WTC11 (cell line): ENCODE data around the gene SORCS2. TPM values are rescaled to one million over a fixed set of nuclear protein-coding genes. Genes with fewer than 3 reads are reported as not detected.

Experiments used
- ATAC-seq: fragments of 200-7000 bp; cut with Tn5 transposase; 2 replicates; pipeline ENCODE4 v1.10.0; 2021; ENCODE audit warnings: mild to moderate bottlenecking, moderate library complexity
- CTCF ChIA-PET: fragments of 300-600 bp; sonication (Branson Sonifier 250); formaldehyde crosslinking; loops from one replicate; lab custom pipeline; 2021; ENCODE audit warnings: antibody characterized with exemption; lab: Charles Lee
- POLR2A ChIA-PET: fragments of 350-600 bp; sonication (Branson Sonifier 250); formaldehyde crosslinking; loops from one replicate; lab custom pipeline; 2021; ENCODE audit warnings: antibody characterized with exemption; lab: Charles Lee
- DNase-seq: peaks from one replicate; pipeline ENCODE4 v3.0.0; 2021; ENCODE audit warnings: low spot score
- H3K27ac Mint-ChIP-seq: 2 replicates; pipeline ENCODE4 v1.8.0; 2021; ENCODE audit warnings: mixed read lengths
- H3K27me3 Mint-ChIP-seq: 2 replicates; pipeline ENCODE4 v1.8.0; 2021; ENCODE audit warnings: low read depth, mild to moderate bottlenecking, moderate library complexity, mixed read lengths
- H3K36me3 Mint-ChIP-seq: 2 replicates; pipeline ENCODE4 v1.8.0; 2021; ENCODE audit warnings: mixed read lengths
- H3K4me1 Mint-ChIP-seq: 2 replicates; pipeline ENCODE4 v1.8.0; 2022; ENCODE audit warnings: mixed read lengths
- H3K4me3 Mint-ChIP-seq: 2 replicates; pipeline ENCODE4 v1.8.0; 2021; ENCODE audit warnings: mild to moderate bottlenecking, moderate library complexity, mixed read lengths
- H3K9me3 Mint-ChIP-seq: 2 replicates; pipeline ENCODE4 v1.8.0; 2021; ENCODE audit warnings: mixed read lengths
- CBFB ChIP-seq: sonication (generic); formaldehyde crosslinking; IDR thresholded peaks from 2 replicates; pipeline ENCODE4 v1.8.1; 2022; ENCODE audit warnings: mild to moderate bottlenecking, low read depth, missing genetic modification reagents
- CREM ChIP-seq: sonication (generic); formaldehyde crosslinking; IDR thresholded peaks from 2 replicates; pipeline ENCODE4 v1.8.1; 2022; ENCODE audit warnings: mild to moderate bottlenecking, missing genetic modification reagents, moderate library complexity
- ETV6 ChIP-seq: sonication (generic); formaldehyde crosslinking; IDR thresholded peaks from 2 replicates; pipeline ENCODE4 v1.8.1; 2022; ENCODE audit warnings: mild to moderate bottlenecking, missing genetic modification reagents
- MXD4 ChIP-seq: fragments of 250-450 bp; sonication (Bioruptor Pico); IDR thresholded peaks from 2 replicates; pipeline ENCODE4 v1.8.0; 2021; ENCODE audit warnings: mild to moderate bottlenecking, moderate library complexity, borderline replicate concordance
- MYBL2 ChIP-seq: sonication (generic); formaldehyde crosslinking; IDR thresholded peaks from 2 replicates; pipeline ENCODE4 v1.8.1; 2023; ENCODE audit warnings: mild to moderate bottlenecking, moderate library complexity, missing genetic modification reagents
- NR2C2 ChIP-seq: sonication (generic); formaldehyde crosslinking; IDR thresholded peaks from 2 replicates; pipeline ENCODE4 v1.8.0; 2022; ENCODE audit warnings: mild to moderate bottlenecking, missing genetic modification reagents
- NR3C1 ChIP-seq: sonication (generic); formaldehyde crosslinking; conservative IDR thresholded peaks from 2 replicates; pipeline ENCODE4 v1.8.1; 2023; ENCODE audit warnings: low read depth, mild to moderate bottlenecking, missing genetic modification reagents
- RORB ChIP-seq: fragments of 250-450 bp; sonication (Bioruptor Pico); IDR thresholded peaks from 2 replicates; pipeline ENCODE4 v1.9.0; 2021; ENCODE audit warnings: mild to moderate bottlenecking
- SMAD3 ChIP-seq: sonication (generic); formaldehyde crosslinking; IDR thresholded peaks from 2 replicates; pipeline ENCODE4 v1.8.0; 2022; ENCODE audit warnings: missing genetic modification reagents, mild to moderate bottlenecking, borderline replicate concordance
- ZNF121 ChIP-seq: sonication (generic); formaldehyde crosslinking; IDR thresholded peaks from 2 replicates; pipeline ENCODE4 v1.8.0; 2023; ENCODE audit warnings: missing genetic modification reagents
- ZNF317 ChIP-seq: sonication (generic); formaldehyde crosslinking; IDR thresholded peaks from 2 replicates; pipeline ENCODE4 v1.8.1; 2023; ENCODE audit warnings: low read depth, mild to moderate bottlenecking, moderate library complexity, missing genetic modification reagents, borderline replicate concordance
- total RNA-seq: library from RNA; stranded (reverse); gene quantifications from 3 replicates; pipeline ENCODE4 v1.2.3, GENCODE V29; 2021
- TF ChIP-seq, protein P1 (sequence below): sonication (generic); formaldehyde crosslinking; IDR thresholded peaks from 2 replicates; pipeline ENCODE4 v1.8.0; 2022; ENCODE audit warnings: missing genetic modification reagents
- TF ChIP-seq, protein P2 (sequence below): sonication (generic); formaldehyde crosslinking; IDR thresholded peaks from 2 replicates; pipeline ENCODE4 v1.8.1; 2022; ENCODE audit warnings: mild to moderate bottlenecking, missing genetic modification reagents, moderate library complexity, borderline replicate concordance
- TF ChIP-seq, protein P3 (sequence below): fragments of 250-450 bp; sonication (Bioruptor Pico); IDR thresholded peaks from 2 replicates; pipeline ENCODE4 v1.9.0; 2021; ENCODE audit warnings: mild to moderate bottlenecking, borderline replicate concordance
- TF ChIP-seq, protein P4 (sequence below): sonication (generic); formaldehyde crosslinking; conservative IDR thresholded peaks from 2 replicates; pipeline ENCODE4 v1.8.1; 2022; ENCODE audit warnings: mild to moderate bottlenecking, missing genetic modification reagents
- TF ChIP-seq, protein P5 (sequence below): fragments of 250-450 bp; sonication (Bioruptor Pico); IDR thresholded peaks from 2 replicates; pipeline ENCODE4 v2.1.2; 2022; ENCODE audit warnings: mild to moderate bottlenecking, moderate library complexity

Gene SORCS2
- total RNA-seq, 1 experiment from 2014 or later, result 6.6 TPM

DNA sequence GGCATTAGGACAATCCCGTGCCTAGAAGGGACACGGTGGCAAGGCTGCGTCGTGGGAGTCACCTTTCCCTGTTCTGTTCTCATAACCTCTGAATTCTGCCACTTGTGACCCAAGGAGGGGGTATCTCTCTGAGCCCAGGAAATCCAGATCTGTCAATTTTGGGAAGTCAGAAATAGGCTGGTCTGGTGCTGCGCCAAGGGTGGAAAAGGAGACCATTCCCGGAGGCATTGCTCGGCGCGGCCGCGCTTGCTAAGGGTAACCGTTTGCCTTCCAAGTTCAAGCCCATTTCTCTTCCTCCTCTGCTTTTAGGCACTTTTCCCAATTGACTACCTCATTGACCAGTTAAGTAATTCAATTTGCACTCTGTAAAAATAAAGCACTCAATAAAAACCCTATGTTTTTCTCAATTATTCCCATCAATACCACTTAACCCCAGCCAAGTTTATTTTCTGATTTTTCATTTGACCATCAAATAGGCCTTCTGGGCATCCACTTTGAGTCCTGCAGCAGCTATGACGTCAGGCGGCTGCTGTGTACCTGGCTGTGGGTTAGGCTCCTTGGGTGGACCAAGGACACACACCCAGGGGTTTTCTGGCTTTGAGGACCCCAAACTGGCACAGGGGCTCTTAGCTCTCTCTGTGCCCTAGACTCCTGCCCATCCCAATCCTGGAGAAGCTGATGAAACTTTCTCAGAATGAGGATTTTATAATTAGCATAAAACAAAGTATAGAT is 12.5 kb downstream of the SORCS2 start:
- H3K36me3 Mint-ChIP-seq, result no peaks in the 10 kb centered on the region
- H3K27me3 Mint-ChIP-seq, result peaks cover 3% of the 10 kb centered on the region; the same call in 1 of the 2 replicates
- TF ChIP-seq, protein P1, sequence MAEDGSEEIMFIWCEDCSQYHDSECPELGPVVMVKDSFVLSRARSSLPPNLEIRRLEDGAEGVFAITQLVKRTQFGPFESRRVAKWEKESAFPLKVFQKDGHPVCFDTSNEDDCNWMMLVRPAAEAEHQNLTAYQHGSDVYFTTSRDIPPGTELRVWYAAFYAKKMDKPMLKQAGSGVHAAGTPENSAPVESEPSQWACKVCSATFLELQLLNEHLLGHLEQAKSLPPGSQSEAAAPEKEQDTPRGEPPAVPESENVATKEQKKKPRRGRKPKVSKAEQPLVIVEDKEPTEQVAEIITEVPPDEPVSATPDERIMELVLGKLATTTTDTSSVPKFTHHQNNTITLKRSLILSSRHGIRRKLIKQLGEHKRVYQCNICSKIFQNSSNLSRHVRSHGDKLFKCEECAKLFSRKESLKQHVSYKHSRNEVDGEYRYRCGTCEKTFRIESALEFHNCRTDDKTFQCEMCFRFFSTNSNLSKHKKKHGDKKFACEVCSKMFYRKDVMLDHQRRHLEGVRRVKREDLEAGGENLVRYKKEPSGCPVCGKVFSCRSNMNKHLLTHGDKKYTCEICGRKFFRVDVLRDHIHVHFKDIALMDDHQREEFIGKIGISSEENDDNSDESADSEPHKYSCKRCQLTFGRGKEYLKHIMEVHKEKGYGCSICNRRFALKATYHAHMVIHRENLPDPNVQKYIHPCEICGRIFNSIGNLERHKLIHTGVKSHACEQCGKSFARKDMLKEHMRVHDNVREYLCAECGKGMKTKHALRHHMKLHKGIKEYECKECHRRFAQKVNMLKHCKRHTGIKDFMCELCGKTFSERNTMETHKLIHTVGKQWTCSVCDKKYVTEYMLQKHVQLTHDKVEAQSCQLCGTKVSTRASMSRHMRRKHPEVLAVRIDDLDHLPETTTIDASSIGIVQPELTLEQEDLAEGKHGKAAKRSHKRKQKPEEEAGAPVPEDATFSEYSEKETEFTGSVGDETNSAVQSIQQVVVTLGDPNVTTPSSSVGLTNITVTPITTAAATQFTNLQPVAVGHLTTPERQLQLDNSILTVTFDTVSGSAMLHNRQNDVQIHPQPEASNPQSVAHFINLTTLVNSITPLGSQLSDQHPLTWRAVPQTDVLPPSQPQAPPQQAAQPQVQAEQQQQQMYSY, result no peak
- TF ChIP-seq ZNF317 (CRISPR knock-in tag) (no peak), ZNF121 (CRISPR knock-in tag) (no peak), ETV6 (CRISPR knock-in tag) (no peak), NR2C2 (no peak), CREM (no peak), RORB (CRISPR knock-in tag) (no peak), NR3C1 (no peak), CBFB (CRISPR knock-in tag) (no peak), MYBL2 (CRISPR knock-in tag) (no peak), MXD4 (CRISPR knock-in tag) (no peak), SMAD3 (CRISPR knock-in tag) (no peak)
- TF ChIP-seq, protein P2, sequence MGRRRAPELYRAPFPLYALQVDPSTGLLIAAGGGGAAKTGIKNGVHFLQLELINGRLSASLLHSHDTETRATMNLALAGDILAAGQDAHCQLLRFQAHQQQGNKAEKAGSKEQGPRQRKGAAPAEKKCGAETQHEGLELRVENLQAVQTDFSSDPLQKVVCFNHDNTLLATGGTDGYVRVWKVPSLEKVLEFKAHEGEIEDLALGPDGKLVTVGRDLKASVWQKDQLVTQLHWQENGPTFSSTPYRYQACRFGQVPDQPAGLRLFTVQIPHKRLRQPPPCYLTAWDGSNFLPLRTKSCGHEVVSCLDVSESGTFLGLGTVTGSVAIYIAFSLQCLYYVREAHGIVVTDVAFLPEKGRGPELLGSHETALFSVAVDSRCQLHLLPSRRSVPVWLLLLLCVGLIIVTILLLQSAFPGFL (CRISPR knock-in tag), result no peak
- TF ChIP-seq, protein P3, sequence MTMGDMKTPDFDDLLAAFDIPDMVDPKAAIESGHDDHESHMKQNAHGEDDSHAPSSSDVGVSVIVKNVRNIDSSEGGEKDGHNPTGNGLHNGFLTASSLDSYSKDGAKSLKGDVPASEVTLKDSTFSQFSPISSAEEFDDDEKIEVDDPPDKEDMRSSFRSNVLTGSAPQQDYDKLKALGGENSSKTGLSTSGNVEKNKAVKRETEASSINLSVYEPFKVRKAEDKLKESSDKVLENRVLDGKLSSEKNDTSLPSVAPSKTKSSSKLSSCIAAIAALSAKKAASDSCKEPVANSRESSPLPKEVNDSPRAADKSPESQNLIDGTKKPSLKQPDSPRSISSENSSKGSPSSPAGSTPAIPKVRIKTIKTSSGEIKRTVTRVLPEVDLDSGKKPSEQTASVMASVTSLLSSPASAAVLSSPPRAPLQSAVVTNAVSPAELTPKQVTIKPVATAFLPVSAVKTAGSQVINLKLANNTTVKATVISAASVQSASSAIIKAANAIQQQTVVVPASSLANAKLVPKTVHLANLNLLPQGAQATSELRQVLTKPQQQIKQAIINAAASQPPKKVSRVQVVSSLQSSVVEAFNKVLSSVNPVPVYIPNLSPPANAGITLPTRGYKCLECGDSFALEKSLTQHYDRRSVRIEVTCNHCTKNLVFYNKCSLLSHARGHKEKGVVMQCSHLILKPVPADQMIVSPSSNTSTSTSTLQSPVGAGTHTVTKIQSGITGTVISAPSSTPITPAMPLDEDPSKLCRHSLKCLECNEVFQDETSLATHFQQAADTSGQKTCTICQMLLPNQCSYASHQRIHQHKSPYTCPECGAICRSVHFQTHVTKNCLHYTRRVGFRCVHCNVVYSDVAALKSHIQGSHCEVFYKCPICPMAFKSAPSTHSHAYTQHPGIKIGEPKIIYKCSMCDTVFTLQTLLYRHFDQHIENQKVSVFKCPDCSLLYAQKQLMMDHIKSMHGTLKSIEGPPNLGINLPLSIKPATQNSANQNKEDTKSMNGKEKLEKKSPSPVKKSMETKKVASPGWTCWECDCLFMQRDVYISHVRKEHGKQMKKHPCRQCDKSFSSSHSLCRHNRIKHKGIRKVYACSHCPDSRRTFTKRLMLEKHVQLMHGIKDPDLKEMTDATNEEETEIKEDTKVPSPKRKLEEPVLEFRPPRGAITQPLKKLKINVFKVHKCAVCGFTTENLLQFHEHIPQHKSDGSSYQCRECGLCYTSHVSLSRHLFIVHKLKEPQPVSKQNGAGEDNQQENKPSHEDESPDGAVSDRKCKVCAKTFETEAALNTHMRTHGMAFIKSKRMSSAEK (CRISPR knock-in tag), result no peak
- TF ChIP-seq, protein P4, sequence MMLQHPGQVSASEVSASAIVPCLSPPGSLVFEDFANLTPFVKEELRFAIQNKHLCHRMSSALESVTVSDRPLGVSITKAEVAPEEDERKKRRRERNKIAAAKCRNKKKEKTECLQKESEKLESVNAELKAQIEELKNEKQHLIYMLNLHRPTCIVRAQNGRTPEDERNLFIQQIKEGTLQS (CRISPR knock-in tag), result no peak
- TF ChIP-seq, protein P5, sequence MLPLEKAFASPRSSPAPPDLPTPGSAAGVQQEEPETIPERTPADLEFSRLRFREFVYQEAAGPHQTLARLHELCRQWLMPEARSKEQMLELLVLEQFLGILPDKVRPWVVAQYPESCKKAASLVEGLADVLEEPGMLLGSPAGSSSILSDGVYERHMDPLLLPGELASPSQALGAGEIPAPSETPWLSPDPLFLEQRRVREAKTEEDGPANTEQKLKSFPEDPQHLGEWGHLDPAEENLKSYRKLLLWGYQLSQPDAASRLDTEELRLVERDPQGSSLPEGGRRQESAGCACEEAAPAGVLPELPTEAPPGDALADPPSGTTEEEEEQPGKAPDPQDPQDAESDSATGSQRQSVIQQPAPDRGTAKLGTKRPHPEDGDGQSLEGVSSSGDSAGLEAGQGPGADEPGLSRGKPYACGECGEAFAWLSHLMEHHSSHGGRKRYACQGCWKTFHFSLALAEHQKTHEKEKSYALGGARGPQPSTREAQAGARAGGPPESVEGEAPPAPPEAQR (CRISPR knock-in tag), result no peak
- CTCF ChIA-PET, result no interaction called here
- peaks cover 54% of the 10 kb centered on the region for H3K4me1 Mint-ChIP-seq
- no peak overlapping the region for H3K4me3 Mint-ChIP-seq
- H3K27ac Mint-ChIP-seq, result no peak overlapping the region
- POLR2A ChIA-PET, result interaction anchor here (0.6 kb wide), 1 partner anchor 14 kb away, joined by 3 read pairs; no protein-coding TSS in a partner anchor
- H3K9me3 Mint-ChIP-seq, result 0 out of 2 replicates have a peak, but pooled peaks cover 5% of the 10 kb centered on the region
- ATAC-seq, result no peak
- DNase-seq, result no peak
